ENCODE measurements around the gene AP1B1.

DNA sequence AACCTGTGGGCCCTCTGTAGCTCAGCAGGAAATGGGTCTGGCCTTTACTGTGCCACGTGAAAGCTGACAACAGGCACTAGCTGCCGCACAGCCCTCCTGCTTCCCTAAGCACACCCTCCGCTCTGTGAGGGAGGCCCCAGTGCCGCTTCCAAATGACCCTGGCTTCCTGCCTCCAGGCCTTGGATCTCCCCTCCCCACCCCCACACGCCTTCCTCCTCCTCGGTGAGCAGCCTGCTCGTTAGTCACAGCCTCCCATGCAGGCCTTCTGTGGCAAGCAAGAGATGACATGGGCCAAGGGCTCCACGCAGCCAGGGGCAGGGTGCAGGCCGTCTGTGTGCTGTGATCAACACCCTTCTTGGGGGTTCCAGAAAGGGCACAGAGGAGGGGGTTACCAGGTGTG is 57.6 kb downstream of the AP1B1 start:
- TF ChIP-seq, protein P1, sequence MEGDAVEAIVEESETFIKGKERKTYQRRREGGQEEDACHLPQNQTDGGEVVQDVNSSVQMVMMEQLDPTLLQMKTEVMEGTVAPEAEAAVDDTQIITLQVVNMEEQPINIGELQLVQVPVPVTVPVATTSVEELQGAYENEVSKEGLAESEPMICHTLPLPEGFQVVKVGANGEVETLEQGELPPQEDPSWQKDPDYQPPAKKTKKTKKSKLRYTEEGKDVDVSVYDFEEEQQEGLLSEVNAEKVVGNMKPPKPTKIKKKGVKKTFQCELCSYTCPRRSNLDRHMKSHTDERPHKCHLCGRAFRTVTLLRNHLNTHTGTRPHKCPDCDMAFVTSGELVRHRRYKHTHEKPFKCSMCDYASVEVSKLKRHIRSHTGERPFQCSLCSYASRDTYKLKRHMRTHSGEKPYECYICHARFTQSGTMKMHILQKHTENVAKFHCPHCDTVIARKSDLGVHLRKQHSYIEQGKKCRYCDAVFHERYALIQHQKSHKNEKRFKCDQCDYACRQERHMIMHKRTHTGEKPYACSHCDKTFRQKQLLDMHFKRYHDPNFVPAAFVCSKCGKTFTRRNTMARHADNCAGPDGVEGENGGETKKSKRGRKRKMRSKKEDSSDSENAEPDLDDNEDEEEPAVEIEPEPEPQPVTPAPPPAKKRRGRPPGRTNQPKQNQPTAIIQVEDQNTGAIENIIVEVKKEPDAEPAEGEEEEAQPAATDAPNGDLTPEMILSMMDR (IDR thresholded peaks at IDR 0.05), result no peak
- no peak for TF ChIP-seq POLR2AphosphoS5 (IDR thresholded peaks at IDR 0.05)

Measured in suprapubic skin (tissue), 3 donors.